ENCODE measurements around the gene IL1RL2. TPM values are rescaled to one million over a fixed set of nuclear protein-coding genes. Genes with fewer than 3 reads are reported as not detected.

IL1RL2 gene
- total RNA-seq, 1 donor from 2014 or later = 1.0 TPM

GRCh38 chr2:102141011-102141943, 45.5 kb upstream of the IL1RL2 start:
- no peak for TF ChIP-seq CTCF (conservative IDR thresholded peaks at IDR 0.05)
- Mint-ChIP-seq H3K9me3 (peaks cover 12% of the 10 kb centered on the region), H3K4me3 (peak overlapping the region; percentile 91), H3K36me3 (peaks cover 7% of the 10 kb centered on the region), H3K27ac (peak overlapping the region; percentile 87), H3K4me1 (ENCODE audit: unreplicated experiment) (peaks cover 17% of the 10 kb centered on the region), H3K27me3 (no peaks in the 10 kb centered on the region)
- no peak for DNase-seq (ENCODE audit: extremely low spot score, unreplicated experiment)

GRCh38 chr2:102141970-102142828, 44.6 kb upstream of the IL1RL2 start, which contains the start of gene IL1R1:
IL1R1 (plus strand) TSS chr2:102142746; CDS start chr2:102157725, 14,979 bp downstream.
- H3K27me3 Mint-ChIP-seq = no peaks in the 10 kb centered on the region
- H3K4me3 Mint-ChIP-seq = peak within 1 kb of the TSS; percentile 91
- TF ChIP-seq CTCF (conservative IDR thresholded peaks at IDR 0.05) = peak; percentile 17
- peak within 1 kb of the TSS; percentile 87 for H3K27ac Mint-ChIP-seq
- peaks cover 17% of the 10 kb centered on the region for H3K4me1 Mint-ChIP-seq (ENCODE audit: unreplicated experiment)
- peaks cover 7% of the 10 kb centered on the region for H3K9me3 Mint-ChIP-seq
- H3K36me3 Mint-ChIP-seq = peaks cover 11% of the 10 kb centered on the region
- peak; percentile 75 for DNase-seq (ENCODE audit: extremely low spot score, unreplicated experiment)

GRCh38 chr2:102142829-102143449, 43.9 kb upstream of the IL1RL2 start:
- Mint-ChIP-seq H3K27ac (peak overlapping the region; percentile 85), H3K4me1 (ENCODE audit: unreplicated experiment) (peaks cover 17% of the 10 kb centered on the region), H3K4me3 (peak overlapping the region; percentile 90), H3K9me3 (peaks cover 7% of the 10 kb centered on the region), H3K27me3 (no peaks in the 10 kb centered on the region), H3K36me3 (peaks cover 11% of the 10 kb centered on the region)
- TF ChIP-seq CTCF (conservative IDR thresholded peaks at IDR 0.05) = no peak
- DNase-seq (ENCODE audit: extremely low spot score, unreplicated experiment) = no peak

GRCh38 chr2:102143450-102143985, 43.3 kb upstream of the IL1RL2 start:
- Mint-ChIP-seq H3K36me3 (peaks cover 11% of the 10 kb centered on the region), H3K4me1 (ENCODE audit: unreplicated experiment) (peaks cover 17% of the 10 kb centered on the region), H3K27ac (peak overlapping the region; percentile 85), H3K27me3 (no peaks in the 10 kb centered on the region), H3K9me3 (peaks cover 4% of the 10 kb centered on the region), H3K4me3 (peak overlapping the region; percentile 90)
- no peak for TF ChIP-seq CTCF (conservative IDR thresholded peaks at IDR 0.05)
- DNase-seq (ENCODE audit: extremely low spot score, unreplicated experiment) = no peak

- DNase-seq (ENCODE audit: extremely low spot score, unreplicated experiment) = no peak
- Mint-ChIP-seq H3K4me3 (peak overlapping the region; percentile 90), H3K27ac (peak overlapping the region; percentile 31), H3K36me3 (peaks cover 15% of the 10 kb centered on the region), H3K9me3 (peaks cover 10% of the 10 kb centered on the region), H3K4me1 (ENCODE audit: unreplicated experiment) (peaks cover 17% of the 10 kb centered on the region), H3K27me3 (no peaks in the 10 kb centered on the region)
- TF ChIP-seq CTCF (conservative IDR thresholded peaks at IDR 0.05) = no peak
These were observed 42.7 kb upstream of the IL1RL2 start for GRCh38 chr2:102144128-102144527.

Measured in type B pancreatic cell (in vitro differentiated cells).